IMR-90 (cell line): ENCODE measurements around the gene HNRNPC. TPM values are rescaled to one million over a fixed set of nuclear protein-coding genes. Genes with fewer than 3 reads are reported as not detected.

Experiments
- ATAC-seq: fragments of 200-7000 bp; cut with Tn5 transposase; 2 replicates; pipeline ENCODE4 v1.9.1; 2020; ENCODE audit warnings: low read depth, mild to moderate bottlenecking, moderate library complexity
- BruUV-seq: library from RNA; stranded (reverse); fragments of 400-500 nt; replicated peaks from 2 replicates; lab custom pipeline; 2021; lab: Mats Ljungman, UMichigan
- CTCF ChIA-PET: fragments of 300-600 bp; formaldehyde crosslinking; extraction: SDS; loops from one replicate; lab custom pipeline; 2021; ENCODE audit warnings: antibody characterized with exemption; lab: Yijun Ruan, JAX
- POLR2A ChIA-PET: fragments of 300-600 bp; sonication (Branson Sonifier 250); formaldehyde crosslinking; loops from one replicate; lab custom pipeline; 2022; ENCODE audit warnings: antibody characterized with exemption; ENCODE audit not compliant: unreplicated experiment; lab: Charles Lee
- DNase-seq: peaks from one replicate; pipeline ENCODE4 v3.0.0; 2013
- H2AFZ ChIP-seq: replicated peaks from 2 replicates; pipeline ENCODE3; 2013; ENCODE audit warnings: low read length, mild to moderate bottlenecking; ENCODE audit not compliant: poor library complexity
- H2AK5ac ChIP-seq: 2 replicates; pipeline ENCODE4 v1.6.1; 2013; ENCODE audit warnings: low read depth, low read length, inconsistent platforms
- H2AK9ac ChIP-seq: replicated peaks from 2 replicates; pipeline ENCODE3; 2013; ENCODE audit warnings: mild to moderate bottlenecking, low read depth, low read length, moderate library complexity; ENCODE audit not compliant: poor library complexity
- H2BK120ac ChIP-seq: 2 replicates; pipeline ENCODE4 v1.6.1; 2013; ENCODE audit warnings: low read depth, low read length, inconsistent platforms
- H2BK15ac ChIP-seq: 3 replicates; pipeline ENCODE4 v1.6.1; 2013; ENCODE audit warnings: low read depth, low read length, inconsistent platforms
- H2BK20ac ChIP-seq: 2 replicates; pipeline ENCODE4 v1.6.1; 2013; ENCODE audit warnings: low read depth, mild to moderate bottlenecking, inconsistent platforms, low read length, moderate library complexity
- H2BK5ac ChIP-seq: 2 replicates; pipeline ENCODE4 v1.6.1; 2013; ENCODE audit warnings: mild to moderate bottlenecking, low read depth, low read length, inconsistent platforms; ENCODE audit not compliant: poor library complexity, severe bottlenecking
- H3K14ac ChIP-seq: replicated peaks from 2 replicates; pipeline ENCODE4 v1.6.1; 2013; ENCODE audit warnings: low read depth, low read length, inconsistent platforms
- H3K18ac ChIP-seq: 2 replicates; pipeline ENCODE4 v1.6.1; 2013; ENCODE audit warnings: low read depth, low read length, control low read depth
- H3K23ac ChIP-seq: 2 replicates; pipeline ENCODE4 v1.6.1; 2013; ENCODE audit warnings: low read depth, low read length, inconsistent platforms
- H3K27ac ChIP-seq: 2 replicates; pipeline ENCODE4 v1.5.1; 2013; ENCODE audit warnings: mild to moderate bottlenecking, control low read depth, low read length; ENCODE audit not compliant: insufficient read depth
- H3K27me3 ChIP-seq: 2 replicates; pipeline ENCODE4 v1.6.1; 2013; ENCODE audit warnings: low read length; ENCODE audit not compliant: control insufficient read depth, insufficient read depth
- H3K36me3 ChIP-seq: 2 replicates; pipeline ENCODE4 v1.6.1; 2013; ENCODE audit warnings: low read length, mixed read lengths; ENCODE audit not compliant: control insufficient read depth, insufficient read depth
- H3K4ac ChIP-seq: 2 replicates; pipeline ENCODE4 v1.6.1; 2013; ENCODE audit warnings: low read depth, low read length, inconsistent platforms
- H3K4me1 ChIP-seq: 2 replicates; pipeline ENCODE4 v1.6.1; 2013; ENCODE audit warnings: low read length, mixed read lengths; ENCODE audit not compliant: control insufficient read depth, insufficient read depth
- H3K4me2 ChIP-seq: 2 replicates; pipeline ENCODE4 v1.6.1; 2013; ENCODE audit warnings: low read depth, mild to moderate bottlenecking, control low read depth, low read length, moderate library complexity
- H3K4me3 ChIP-seq: 2 replicates; pipeline ENCODE4 v1.5.1; 2013; ENCODE audit warnings: low read depth, mild to moderate bottlenecking, control low read depth, low read length, moderate library complexity; ENCODE audit not compliant: insufficient read depth
- H3K56ac ChIP-seq: 2 replicates; pipeline ENCODE4 v1.6.1; 2013; ENCODE audit warnings: low read length, inconsistent platforms; ENCODE audit not compliant: insufficient read depth; ENCODE audit errors: extremely low read depth
- H3K79me1 ChIP-seq, 2 experiments: 2 replicates each; pipeline ENCODE4 v1.6.1; 2013; ENCODE audit warnings: low read length in 2 of 2, inconsistent platforms in 1 of 2, low read depth in 1 of 2
- H3K9ac ChIP-seq: 2 replicates; pipeline ENCODE4 v1.6.1; 2013; ENCODE audit warnings: low read depth, low read length, control low read depth
- H3K9me1 ChIP-seq: 2 replicates; pipeline ENCODE4 v1.6.1; 2013; ENCODE audit warnings: low read length, inconsistent platforms; ENCODE audit not compliant: insufficient read depth
- H3K9me3 ChIP-seq: 2 replicates; pipeline ENCODE4 v1.6.1; 2013; ENCODE audit warnings: low read length; ENCODE audit not compliant: control insufficient read depth, insufficient read depth
- H4K20me1 ChIP-seq: 2 replicates; pipeline ENCODE4 v1.6.1; 2013; ENCODE audit warnings: low read length, inconsistent platforms; ENCODE audit not compliant: insufficient read depth
- H4K5ac ChIP-seq: 2 replicates; pipeline ENCODE4 v1.6.1; 2013; ENCODE audit warnings: mild to moderate bottlenecking, low read depth, low read length, control low read depth
- H4K8ac ChIP-seq, 2 experiments: 2 replicates each; pipeline ENCODE4 v1.6.1; 2013; ENCODE audit warnings: low read depth in 2 of 2, low read length in 2 of 2, control low read depth in 1 of 2, inconsistent platforms in 1 of 2
- H4K91ac ChIP-seq: 2 replicates; pipeline ENCODE4 v1.6.1; 2013; ENCODE audit warnings: low read depth, low read length, inconsistent platforms; ENCODE audit not compliant: insufficient read depth
- MXI1 ChIP-seq: IDR thresholded peaks from 2 replicates; pipeline ENCODE4 v1.6.1; 2012; ENCODE audit warnings: low read depth, mild to moderate bottlenecking, low read length, moderate library complexity, borderline replicate concordance
- RCOR1 ChIP-seq: IDR thresholded peaks from 2 replicates; pipeline ENCODE4 v1.6.1; 2012; ENCODE audit warnings: mild to moderate bottlenecking, low read length, improper control_type of control experiment; ENCODE audit not compliant: insufficient replicate concordance
- SMC3 ChIP-seq: fragments of 150-350 bp; IDR thresholded peaks from 2 replicates; pipeline ENCODE4 v1.6.1; 2016; ENCODE audit warnings: low read depth, mild to moderate bottlenecking, antibody characterized with exemption, low read length, moderate library complexity
- USF2 ChIP-seq: fragments of 150-350 bp; IDR thresholded peaks from 2 replicates; pipeline ENCODE4 v1.6.1; 2017; ENCODE audit warnings: mild to moderate bottlenecking, antibody characterized with exemption, low read length, low read depth
- WGBS, 2 experiments: methylation state at CpG; one replicate each; pipeline versions ENCODE4 v1.1.5 to v1.1.7; 2013; ENCODE audit warnings: missing lambda C conversion rate in 2 of 2; ENCODE audit not compliant: insufficient read length in 1 of 2; ENCODE audit errors: extremely low coverage in 2 of 2; 5-methylcytosine and 5-hydroxymethylcytosine counted together
- dilution Hi-C: fragments of 300-500 bp; cut with HindIII; formaldehyde crosslinking; loops from one replicate; pipeline ENCODE4 v1.14.3; 2018; ENCODE audit warnings: low sequenced_read_pairs; ENCODE audit not compliant: unreplicated experiment
- in situ Hi-C: fragments of 300-500 bp; cut with MboI; formaldehyde crosslinking; loops from 3 replicates; pipeline ENCODE4 v1.14.3; 2019; ENCODE audit warnings: low sequenced_read_pairs, inconsistent platforms, mixed read lengths
- intact Hi-C: fragments of 100-400 bp; cut with micrococcal nuclease; formaldehyde crosslinking; loops from 2 replicates; pipeline ENCODE4 v1.10.0; 2022
- polyA plus RNA-seq, 3 experiments: library from polyadenylated mRNA; depleted of rRNA; stranded (reverse); fragments of >200 nt; gene quantifications; 2 replicates each; pipeline ENCODE4 v1.2.3, GENCODE V29; 2012; ENCODE audit warnings: low replicate concordance in 1 of 3
- total RNA-seq: library from RNA; depleted of rRNA; stranded (reverse); fragments of >200 nt; gene quantifications from 2 replicates; pipeline ENCODE4 v1.2.3, GENCODE V29; 2012

HNRNPC gene
- total and polyA plus RNA-seq, 2 of the 4 experiments (the other 2 are of a cell fraction): 308 to 615 TPM

GRCh38 chr14:21219561-21220111 is 49.6 kb downstream of the HNRNPC start:
- DNase-seq: no peak
- intact Hi-C loops: no loop called here
- no TSS peak for BruUV-seq

More at GRCh38 chr14:21219561-21220111, 49.6 kb downstream of the HNRNPC start:
- TF ChIP-seq SMC3 (no peak), RCOR1 (no peak), MXI1 (no peak), USF2 (no peak)
- no peak overlapping the region for H3K18ac ChIP-seq
- no peak overlapping the region for H4K91ac ChIP-seq
- H3K79me1 ChIP-seq: peaks cover 5 to 73% of the 10 kb centered on the region in 2 experiments; a peak in 3 of 4 replicates
- peaks cover 100% of the 10 kb centered on the region for H4K20me1 ChIP-seq
- peaks cover 40% of the 10 kb centered on the region for H3K36me3 ChIP-seq
- no peak overlapping the region for H2AK9ac ChIP-seq
- ChIA-PET CTCF (no interaction called here), POLR2A (no interaction called here)
- H4K5ac ChIP-seq: no peak overlapping the region
- H2AK5ac ChIP-seq: no peak overlapping the region
- no peak overlapping the region for H3K4me3 ChIP-seq
- H3K27ac ChIP-seq: no peak overlapping the region
- no peak overlapping the region for H2BK15ac ChIP-seq
- peak overlapping the region; percentile 33; the same call in 1 of the 2 replicates for H3K4me2 ChIP-seq
- no peak overlapping the region for H3K56ac ChIP-seq
- no peaks in the 10 kb centered on the region for H3K9me3 ChIP-seq
- H3K4me1 ChIP-seq: peaks cover 16% of the 10 kb centered on the region
- dilution Hi-C loops: no loop called here
- H4K8ac ChIP-seq: no peak overlapping the region
- peak overlapping the region; percentile 34 for H2BK5ac ChIP-seq
- no peaks in the 10 kb centered on the region for H3K27me3 ChIP-seq
- no peak overlapping the region for H2BK20ac ChIP-seq
- no peak overlapping the region for H2BK120ac ChIP-seq
- H3K14ac ChIP-seq: no peak overlapping the region
- no peak overlapping the region for H3K9ac ChIP-seq
- WGBS, 2 experiments: 90% methylated on average over 2 of the region's 4 CpGs; no CpG with 5 or more reads in 1 of the 2 experiments
- no peak for ATAC-seq
- in situ Hi-C loops: no loop called here
- no peak overlapping the region for H2AFZ ChIP-seq
- H3K4ac ChIP-seq: no peak overlapping the region
- no peaks in the 10 kb centered on the region; the same call in 1 of the 2 replicates for H3K9me1 ChIP-seq
- no peak overlapping the region for H3K23ac ChIP-seq
